Measurements from ENCODE around the gene TEX44.
"Not testable (repeated sequence)": the region's sequence is repeated elsewhere in the genome, so short reads cannot be mapped to it uniquely, and the experiment has no call there.

TEX44 gene

DNA sequence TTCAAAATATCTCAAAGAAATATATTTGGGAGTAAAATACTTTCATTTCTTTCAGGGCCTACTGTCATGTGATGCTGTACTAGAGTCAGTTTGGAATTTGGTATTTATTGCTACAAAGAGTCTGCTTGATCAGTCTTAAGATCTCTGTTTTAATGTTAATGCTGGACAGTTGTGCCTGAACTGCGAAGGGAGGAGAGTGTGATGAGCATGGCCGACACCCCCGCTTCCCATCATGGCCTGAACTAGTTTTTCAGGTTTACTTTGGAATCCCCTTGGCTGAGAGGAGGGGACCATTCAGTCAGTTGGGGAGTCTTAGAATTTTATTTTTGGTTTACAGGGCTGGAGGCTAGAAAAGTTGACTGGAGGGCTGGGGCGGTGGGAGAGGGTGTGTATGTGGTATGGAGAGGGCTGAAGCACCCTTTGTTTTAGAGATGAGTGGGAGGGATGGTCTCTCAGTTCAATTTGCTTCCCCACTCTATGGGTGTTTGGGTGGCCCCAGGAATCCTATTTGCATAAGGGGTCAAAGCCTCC, 20.9 kb upstream of the TEX44 start:
- no peak for DNase-seq

DNA sequence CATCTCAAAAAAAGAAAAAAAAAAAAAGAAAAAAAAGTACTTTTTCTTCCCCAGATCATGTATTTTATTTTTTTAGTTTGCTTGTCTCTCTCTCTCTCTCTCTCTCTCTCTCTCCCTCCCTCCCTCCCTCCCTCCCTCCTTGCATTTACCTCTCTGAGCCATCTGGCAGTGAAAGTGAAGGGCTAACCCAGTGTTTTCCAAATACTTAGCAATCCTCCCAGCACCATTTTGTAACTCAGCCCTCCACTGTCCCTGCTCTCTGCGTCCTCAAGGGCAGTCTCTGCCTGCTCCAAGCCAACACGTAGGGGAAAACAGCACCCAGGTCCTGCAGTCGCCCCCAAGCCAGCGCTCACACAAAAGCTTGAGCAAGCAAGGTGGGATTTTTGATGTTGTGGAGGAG, 19.6 kb upstream of the TEX44 start:
- no peak for DNase-seq

DNA sequence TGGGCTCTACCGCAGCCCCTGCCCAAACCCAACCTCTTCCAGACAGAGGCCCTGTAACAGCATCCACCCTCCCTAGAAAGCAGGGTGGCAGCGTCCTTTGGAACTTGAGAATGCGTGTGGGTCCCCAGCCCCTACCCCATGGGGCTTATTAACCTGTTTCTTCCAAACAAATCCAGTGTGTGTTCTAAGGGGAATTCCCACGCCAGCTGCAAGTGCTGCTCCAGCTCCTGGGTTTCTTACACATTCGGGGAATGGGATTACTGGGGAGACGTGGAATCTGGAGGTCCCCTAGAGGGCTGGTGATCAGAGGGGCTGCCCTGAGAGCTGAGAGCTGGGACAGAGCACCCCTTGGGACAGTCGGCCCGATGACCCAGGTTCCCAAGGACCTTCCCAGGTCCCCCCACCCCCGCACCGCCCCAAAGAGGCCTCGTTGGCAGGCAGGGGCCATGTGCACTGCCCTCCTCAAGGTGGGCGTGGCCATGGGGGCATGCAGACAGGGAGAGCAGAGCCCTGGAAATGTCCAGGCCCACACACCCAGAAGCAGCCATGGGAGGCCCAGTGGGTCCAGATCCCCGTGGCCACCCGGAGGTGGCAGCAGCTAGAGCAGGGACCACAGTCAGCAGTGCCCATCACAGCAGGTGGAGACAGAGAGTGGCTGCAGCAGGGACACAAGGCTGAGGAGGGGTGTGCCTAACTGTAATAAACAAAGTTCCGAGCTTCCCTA, 18.8 kb upstream of the TEX44 start:
- no peak for DNase-seq

DNA sequence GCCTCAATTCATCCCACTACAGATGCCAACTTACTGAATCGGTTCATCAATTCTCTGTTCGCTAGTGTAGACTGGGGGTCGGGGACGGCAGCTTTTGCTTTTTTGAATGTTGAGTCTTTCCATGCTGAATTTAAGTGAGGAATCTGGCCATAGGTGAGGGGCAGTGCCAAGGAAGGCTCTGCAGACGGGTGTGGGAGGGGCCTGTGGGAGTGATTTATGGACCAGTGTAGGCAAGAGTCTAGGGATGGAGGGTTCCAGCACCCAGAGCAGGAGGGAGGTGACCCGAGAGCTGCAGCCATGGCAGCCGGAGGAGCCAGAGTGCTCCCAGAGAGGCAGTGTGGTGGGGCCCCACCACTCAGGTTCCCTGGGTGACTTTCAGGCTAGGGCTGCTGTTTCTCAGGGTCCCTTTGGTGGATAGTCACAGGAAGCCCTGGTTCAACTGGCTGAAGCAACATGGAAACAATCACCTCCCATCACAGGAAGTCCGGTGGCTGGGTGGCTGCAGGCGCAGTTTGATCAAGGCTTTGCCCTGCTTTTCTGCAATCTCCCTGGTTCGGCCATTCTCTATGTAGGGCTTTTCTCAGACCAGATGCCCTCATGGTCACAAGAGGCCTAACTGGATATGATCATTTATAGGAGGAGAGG, 16.9 kb upstream of the TEX44 start:
- DNase-seq: no peak

DNA sequence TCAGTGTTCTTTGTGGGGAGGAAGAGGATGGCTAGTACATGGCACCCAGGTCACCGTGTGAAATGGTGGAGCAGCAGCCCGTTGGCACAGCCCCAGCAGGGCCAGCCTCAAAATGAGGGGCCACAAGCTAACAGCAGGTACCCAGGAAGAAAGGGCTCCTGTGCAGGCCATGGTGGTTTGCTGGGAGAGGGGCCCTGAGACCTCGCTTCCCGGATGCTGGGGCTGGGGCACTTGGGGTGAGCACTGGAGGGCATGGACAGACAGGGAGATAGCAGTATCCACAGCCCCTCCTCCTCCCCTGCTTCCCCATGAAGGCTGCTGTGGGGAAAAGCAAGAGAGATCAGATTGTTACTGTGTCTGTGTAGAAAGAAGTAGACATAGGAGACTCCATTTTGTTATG, 16.2 kb upstream of the TEX44 start:
- DNase-seq: no peak

DNA sequence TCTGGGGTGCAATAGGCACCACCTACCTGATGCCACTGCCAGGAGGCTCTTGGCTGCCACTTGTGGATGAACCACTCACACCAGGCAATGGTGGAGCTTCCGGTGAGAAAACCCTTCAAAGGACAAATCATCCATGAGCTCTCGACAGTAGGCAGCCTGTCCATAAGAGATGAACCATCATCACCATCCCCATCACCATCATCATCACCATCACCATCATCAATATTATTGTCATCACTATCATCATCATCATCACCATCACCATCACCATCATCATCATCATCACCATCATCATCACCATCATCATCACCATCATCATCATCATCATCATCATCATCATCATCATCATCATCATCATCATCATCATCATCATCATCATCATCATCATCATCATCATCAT, 14.0 kb upstream of the TEX44 start:
- DNase-seq: not testable (repeated sequence)

DNA sequence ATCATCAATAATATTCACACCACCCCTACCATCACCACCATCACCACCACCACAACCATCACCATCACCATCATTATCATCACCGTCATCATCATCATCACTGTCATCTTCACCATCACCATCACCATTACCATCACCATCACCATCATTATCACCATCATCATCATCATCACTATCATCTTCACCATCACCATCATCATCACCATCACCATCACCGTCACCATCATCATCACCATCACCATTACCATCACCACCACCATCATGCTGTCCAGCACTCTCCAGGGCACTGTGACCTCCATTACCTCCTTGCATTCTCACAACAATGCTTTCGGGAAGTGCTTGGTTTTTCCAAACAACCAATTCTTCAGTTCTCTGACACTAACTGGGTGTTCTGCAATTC, 13.1 kb upstream of the TEX44 start:
- DNase-seq: no peak

DNA sequence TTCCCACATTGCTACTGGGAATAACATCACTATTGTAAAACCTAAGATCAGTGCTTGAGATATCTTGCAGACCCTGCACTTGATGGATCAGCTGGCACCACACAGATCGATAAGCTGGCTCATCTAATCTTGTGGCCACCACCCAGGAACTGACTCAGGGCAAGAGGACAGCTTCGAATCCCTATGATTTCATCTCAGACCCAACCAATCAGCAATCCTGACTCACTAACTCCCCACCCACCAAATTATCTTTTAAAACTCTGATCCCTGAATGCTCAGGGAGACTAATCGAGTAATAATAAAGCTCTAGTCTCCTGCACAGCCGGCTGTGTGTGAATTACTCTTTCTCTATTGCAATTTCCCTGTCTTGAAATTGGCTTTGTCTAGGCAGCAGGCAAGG, 11.3 kb upstream of the TEX44 start:
- no peak for DNase-seq

DNA sequence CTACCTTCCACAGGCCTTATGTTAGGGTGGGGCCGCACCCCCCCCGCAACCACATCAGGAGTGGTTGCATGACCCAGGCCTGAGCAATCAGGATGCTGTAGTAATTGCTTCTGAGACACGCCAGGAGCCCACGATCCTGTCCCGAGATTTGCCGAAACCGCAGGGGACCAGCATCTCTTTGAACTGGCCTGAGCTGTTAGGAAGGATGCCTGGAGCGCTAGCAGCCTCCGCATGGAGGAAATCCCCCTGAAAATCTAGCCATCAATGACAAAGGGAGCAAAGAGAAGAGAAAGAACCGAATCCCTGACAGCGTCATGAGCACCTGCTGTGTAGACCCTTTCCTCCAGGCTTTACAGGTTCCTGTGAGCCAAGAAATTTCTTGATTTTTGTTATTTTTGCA, 8.7 kb upstream of the TEX44 start:
- DNase-seq: no peak

DNA sequence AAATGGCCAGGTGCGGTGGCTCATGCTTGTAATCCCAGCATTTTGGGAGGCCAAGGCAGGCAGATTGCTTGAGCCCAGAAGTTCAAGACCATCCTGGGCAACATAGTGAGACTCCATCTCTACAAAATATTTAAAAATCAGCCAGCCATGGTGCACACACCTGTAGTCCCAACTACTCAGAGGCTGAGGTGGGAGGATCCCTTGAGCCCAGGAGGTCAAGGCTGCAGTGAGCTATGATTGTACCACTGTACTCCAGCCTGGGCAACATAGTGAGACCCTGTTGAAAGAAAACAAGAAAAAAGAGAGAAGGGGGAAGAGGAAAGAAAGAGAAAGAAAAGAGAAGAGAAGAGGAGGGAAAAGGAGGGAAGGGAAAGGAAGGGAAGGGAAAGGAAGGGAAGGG, 4.9 kb upstream of the TEX44 start:
- not testable (repeated sequence) for DNase-seq

DNA sequence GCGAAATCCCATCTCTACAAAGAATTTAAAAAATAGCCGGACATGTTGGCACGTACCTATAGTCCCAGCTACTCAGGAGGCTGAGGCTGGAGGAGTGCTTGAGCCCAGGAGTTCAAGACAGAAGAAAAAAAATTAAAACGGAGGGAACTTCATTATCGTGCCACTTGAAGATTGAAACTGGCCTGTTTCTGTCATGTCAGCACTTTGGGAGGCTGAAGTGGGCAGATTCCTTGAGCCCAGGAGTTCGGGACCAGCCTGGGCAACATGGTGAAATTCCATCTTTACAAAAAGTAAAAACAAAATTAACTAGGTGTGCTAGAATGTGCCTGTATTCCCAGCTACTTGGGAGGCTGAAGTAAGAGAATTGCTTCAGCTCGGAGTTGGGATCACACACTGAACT, 3.0 kb upstream of the TEX44 start:
- no peak for DNase-seq

DNA sequence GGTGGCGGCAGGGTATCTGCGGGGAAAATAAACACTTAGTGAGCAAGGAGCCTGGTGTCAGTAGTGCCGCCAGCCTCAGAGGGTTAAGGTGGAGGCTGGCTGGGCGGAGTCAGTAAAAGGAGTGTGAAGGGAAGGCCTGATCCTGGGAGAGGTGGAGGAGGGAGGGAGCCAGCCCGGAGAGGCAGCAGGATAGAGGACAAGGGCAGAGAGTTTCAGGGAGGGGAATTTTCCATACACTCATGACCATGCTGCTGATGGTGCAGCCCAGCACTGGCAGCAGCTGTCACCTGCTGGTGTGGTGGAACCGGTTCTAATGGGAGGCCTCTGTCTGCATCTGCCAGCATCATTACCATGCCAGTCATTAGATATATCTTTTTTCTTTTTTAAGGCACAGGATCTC, 2.0 kb upstream of the TEX44 start:
- DNase-seq: no peak

DNA sequence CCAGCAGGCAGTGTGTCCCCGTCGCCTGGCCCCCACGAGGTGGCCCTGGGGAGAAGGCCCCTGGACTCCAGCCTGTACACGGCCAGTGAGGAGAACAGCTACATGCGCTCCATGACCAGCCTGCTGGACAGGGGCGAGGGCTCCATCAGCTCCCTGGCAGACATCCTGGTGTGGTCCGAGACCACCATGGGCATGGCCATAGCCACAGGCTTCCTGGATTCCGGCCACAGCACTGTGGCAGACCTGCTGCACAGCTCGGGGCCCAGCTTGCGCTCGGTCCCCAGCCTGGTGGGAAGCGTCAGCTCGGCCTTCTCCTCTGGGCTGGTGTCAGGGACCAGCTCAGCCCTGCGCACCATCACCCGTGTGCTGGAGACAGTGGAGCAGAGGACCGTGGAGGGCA, 1.0 kb downstream of the TEX44 start:
- no peak for DNase-seq

DNA sequence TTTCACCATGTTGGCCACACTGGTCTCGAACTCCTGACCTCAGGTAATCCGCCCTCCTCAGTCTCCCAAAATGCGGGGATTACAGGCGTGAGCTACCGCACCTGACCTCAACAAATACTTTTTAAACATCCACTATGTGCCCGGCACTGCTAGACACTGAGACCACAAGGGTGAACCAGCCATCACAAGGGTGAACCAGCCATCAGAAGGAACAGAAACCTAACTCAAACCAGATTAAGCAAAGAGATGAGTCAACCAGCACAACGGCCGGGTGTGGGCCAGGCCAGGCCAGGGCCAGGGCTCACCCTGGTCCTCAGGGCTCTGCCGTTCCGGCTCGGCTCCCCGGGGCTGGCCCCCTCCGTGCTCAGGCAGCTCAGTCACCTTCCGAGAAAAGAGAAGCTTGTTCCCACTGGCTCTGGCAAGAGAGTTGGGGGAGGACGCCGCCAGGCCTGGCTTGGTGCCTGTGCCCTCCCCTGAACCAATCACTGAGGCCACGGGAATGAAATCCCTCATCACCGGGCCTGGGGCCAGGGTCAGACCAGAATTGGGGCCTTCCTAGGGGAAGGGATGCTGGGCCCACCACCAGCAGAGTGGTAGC, 4.4 kb downstream of the TEX44 start:
- DNase-seq: no peak

DNA sequence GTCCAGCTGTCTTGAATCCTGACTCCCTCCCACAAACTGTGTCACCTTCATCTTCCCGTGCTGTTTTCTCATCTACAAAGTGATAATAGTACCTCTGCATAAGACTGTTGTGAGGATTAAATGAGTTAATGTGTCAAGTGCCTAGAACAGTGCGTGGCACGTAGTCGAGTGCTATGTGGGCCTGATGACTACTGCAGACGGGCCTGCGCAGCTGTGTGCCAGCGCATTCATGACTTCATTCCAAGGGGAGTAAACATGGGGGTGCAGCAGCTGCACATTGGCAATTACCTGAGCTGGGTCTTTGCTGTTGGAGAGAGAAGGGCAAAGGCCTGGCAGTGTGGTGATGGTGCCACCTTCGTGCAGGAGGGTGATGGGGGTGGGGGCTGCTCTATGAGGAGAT, 5.0 kb downstream of the TEX44 start:
- DNase-seq: no peak

DNA sequence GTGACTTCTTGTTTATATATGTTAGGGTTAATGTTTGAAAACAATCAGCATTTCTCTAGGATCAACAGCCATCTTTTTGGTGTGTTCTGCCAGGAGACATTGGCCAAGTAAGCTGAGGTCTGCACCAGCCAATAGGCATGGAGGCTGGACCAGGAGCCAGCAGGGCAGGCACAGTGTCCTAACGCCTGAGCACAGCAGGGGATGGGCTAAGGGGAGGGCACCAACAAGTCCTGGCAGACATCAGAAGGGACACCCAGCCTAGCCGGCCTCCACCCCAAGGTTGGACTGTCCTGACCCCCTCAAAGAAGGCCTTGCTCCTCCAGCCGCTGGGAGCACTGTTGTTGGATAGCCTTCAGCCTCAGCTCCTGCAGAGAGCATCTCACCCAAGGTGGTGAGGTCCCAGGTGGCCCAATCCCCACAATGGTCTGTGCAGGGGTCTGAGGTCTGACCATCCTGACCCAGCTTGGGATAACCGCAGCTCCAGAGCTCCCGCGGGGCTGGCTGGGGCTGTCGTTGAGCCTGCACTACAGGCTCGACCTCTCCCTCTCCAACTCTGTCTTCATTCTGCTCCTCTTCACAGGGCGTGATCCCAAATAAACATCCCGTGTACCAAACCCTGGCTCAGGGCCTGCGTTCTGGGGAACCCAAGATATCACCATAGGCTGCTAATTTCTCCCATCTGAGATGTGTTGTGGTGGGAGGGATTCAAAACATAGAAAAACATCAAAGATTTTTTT, 8.1 kb downstream of the TEX44 start:
- DNase-seq: no peak

DNA sequence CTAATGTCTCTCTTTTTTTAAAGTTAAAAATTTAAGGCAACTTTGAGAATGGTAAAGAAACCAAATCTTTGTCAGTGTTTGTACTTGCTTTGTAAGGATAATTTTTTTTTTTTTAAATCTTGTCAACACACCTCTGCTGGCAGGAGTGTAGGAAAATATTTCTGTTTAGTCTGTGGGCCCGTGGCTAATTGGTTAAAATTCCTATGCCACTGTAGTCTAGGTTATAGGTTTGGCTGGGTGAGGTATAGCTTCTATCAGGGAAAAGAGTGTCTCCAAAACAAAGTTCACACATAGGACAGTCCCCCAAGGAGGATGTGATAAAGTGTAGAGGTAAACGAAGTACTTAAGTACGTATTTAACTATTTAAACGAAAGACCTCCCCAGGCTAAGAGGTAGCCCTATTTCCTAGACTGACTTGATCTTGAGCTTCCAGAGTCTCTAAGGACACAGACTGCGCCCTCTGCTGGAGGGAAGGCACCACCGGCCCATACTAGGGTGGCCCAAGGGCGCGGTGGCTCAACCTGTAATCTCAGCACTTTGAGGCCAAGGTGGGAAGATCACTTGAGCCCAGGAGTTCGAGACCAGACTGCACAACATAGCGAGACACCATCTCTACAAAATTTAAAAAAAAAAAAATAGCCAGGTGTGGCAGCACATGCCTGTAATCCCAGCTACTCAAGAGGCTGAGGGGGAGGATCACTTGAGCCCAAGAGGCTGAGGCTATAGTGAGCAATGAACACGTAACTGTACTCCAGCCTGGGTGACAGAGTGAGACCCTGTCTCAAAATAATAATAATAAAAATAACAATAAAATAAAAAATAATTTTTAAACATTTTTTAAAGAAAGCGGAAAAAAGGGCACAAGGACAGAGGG, 8.9 kb downstream of the TEX44 start:
- peak; percentile 73 for DNase-seq

DNA sequence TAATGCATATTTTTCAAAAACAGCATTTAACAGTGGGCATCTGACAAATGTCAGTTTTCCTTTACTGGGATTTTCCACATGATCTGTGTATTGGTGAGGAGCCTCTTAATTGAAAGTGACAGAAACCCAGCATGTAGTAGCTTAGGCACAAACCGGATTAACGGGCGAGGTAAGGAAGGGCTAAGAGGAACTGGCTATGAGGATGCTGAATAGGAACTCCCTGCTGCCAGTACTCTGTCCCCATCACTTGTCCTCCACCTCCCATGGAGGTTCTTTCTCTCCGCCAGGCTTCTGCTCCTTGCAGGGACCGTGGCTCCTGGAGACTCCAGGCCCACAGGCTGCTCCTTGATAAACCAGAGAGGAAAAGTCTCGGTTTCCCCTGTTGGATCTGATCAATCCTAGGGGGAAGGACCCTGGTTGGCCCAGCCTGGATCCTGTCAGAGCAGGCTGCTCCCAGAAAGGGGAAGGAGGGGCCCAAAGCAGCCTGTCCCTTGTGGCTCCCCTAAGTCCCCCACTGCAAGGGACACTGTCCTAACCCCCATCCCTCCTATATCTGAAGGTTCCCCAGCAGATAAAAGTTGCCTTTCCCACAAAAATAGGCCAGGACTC, 10.3 kb downstream of the TEX44 start:
- DNase-seq: no peak

DNA sequence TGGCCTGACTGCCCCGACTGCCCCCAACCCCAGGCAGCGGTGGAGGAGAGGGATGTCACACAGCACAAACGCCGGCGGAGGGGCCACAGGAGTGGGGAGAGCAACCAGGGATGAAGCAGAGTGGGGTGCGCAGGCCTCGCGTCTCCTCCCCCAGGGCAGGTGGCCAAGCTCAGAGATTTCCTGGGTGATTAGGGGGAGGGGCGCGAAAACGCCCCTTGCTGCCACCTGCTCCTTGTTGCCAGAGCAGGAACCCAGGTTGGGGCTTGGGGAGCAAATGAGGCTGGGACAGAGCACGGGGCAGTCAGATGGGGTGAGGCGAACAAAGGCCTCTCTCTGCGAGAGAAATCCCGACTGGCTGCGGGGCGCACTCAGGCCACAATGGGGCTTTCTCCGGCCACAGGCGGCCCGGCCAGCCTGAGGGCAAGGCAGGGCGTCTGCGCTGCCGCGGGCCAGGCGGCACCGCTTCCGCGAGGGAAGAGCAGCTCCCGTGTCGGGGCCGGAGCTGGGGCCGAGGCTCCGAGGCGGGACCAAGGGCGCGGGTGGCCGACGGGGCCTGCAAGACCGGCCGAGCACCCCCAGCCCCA, 11.5 kb downstream of the TEX44 start:
- no peak for DNase-seq

DNA sequence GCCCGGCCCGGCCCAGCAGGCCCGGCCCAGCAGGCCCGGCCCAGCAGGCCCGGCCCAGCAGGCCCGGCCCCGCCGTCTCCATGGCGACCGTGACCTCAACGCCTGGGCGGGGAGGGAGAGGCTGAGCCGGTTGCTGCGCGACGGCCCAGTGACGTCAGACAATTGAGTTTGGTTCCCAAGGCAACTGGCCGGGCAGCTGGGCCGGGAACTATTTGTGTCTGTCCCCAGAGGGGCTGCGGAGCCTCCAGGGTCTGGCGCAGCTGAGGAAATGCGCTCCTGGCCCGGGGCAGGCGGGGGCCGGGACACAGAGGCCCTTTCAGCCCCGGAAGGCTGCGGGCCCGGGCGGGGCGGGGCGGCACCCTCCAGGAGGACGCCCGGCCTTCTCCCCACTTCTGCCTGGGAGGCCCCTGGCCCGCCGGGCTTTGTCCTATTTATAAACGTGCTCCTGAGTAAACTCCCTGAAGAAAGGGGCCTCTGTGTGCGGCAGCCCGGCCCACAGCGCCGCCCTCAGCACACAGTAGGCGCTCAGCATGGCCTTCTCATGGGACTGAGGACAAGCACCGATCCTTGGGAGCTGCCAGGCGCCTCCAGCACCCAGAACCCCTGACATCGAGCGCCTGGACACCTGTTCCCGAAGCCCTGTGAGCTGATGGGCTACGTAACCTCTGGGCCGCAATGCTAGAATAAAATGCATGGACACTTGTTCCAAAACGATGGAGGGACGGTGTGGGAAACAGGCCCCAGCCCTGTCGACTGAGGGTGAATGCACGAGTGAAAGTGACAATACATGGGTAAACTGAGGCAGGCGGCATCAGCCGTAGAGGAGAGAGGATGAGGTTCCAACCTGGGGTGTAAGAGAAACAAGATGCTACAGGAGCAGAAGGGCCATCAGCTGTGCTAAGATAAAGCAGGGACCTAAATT, 12.3 kb downstream of the TEX44 start:
- DNase-seq: peak; percentile 95
